ENCODE measurements around the gene HECW1.
"Not testable (repeated sequence)": the region's sequence is repeated elsewhere in the genome, so short reads cannot be mapped to it uniquely, and the experiment has no call there.

The HECW1 gene

DNA sequence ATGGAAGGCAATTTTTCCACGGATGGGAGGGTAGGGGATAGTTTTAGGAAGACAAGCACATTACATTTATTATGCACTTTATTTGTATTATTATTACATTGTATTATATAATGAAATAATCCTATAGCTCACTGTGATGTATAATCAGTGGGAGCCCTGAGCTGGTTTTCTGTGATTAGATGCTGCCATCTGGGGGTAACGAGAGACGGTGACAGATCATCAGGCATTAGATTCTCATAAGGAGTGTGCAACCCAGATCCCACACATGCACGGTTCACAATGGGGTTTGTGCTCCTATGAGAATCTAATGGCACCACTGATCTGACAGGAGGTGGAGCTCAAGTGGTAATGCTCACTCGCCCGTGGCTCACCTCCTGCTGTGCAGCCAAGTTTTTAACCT is 366.6 kb downstream of the HECW1 start:
- no peak for DNase-seq

DNA sequence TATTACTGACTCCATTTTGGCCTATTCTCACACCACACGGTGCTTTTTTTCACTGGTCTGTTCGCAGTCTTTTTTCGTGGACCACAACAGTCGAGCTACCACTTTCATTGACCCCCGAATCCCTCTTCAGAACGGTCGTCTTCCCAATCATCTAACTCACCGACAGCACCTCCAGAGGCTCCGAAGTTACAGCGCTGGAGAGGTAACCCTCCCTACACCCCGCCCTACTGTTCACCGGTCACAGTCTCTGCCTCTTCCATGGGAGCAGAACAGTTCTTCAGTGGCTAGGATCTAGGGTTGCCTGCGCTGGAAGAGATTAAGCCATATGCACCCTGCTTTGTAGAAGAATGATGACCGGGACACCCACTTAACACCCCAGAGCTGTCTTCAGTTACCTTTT is 367.1 kb downstream of the HECW1 start:
- DNase-seq = no peak

DNA sequence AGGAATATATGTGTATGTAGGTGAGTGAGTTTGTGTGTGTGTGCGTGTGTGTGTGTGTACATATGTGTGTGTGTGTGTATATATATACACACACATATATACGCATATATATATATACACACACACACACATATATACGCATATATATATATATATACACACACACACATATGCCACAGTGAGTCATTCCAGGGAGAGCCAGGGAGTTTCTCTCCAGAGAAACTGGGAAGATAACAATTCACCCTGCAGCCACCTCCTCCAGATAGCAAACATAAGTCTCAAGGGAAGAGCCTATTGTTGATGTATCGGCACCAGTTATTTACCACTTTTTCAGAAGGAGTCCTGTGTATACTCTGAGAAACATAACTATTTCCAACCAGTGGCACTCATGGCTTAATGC is 368.1 kb downstream of the HECW1 start:
- DNase-seq = no peak

DNA sequence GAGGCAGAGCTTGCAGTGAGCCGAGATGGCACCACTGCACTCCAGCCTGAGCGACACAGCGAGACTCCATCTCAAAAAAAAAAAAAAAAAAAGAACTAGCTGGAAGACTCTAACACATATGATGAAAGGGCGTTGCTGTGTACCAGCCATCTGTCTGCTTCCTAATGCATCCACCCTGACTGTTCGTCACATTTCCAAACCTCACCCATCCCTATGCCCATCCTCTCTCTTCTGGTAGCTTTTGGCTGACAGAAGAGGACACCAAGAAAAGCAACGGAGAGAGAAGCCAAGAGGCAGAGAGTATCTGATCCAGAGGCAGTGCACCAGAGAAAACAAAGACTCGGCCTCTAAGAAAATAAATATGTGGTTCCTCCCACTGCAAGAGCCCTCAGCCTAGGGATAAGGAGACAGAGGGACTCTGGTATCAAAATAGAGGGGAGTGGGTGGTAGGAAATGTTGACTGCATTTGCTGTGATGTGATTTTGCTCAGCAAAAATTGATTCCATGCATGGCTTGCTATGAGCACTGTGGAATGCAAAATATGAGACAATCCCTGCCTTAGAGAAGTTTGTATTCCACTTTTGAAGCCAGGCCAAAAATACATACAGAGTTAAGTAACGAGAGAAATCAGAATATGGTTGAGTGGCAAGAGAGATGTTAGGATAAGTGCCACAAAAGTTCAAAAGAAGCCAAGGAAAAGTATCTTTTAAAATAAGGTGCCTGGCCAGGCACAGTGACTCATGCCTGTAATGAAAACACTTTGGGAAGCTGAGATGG is 369.6 kb downstream of the HECW1 start:
- DNase-seq = no peak

DNA sequence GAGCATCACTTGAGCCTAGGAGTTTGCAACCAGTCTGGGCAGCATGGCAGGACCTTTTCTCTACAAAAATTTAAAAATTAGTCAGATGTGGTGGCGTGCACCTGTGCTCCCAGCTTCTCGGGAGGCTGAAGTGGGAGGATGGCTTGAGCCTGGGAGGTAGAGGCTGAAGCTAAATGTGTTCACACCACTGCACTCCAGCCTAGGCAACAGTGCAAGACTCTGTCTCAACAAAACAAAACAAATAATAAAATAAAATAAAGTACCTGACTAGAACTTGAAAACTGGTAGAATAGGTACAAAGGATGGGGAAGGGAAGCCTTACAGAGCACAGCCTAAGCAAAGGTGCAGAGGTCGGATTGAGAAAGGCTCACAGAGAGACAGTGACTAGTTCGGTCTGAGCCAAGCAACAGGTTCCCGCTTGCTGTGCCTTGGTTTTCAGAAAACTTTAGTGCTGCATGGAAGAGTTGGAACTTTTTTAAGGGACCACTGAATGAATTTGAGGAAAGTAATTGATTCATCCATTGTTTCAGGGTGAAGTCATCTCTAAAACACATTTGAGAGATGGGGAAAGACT is 370.3 kb downstream of the HECW1 start:
- no peak for DNase-seq

DNA sequence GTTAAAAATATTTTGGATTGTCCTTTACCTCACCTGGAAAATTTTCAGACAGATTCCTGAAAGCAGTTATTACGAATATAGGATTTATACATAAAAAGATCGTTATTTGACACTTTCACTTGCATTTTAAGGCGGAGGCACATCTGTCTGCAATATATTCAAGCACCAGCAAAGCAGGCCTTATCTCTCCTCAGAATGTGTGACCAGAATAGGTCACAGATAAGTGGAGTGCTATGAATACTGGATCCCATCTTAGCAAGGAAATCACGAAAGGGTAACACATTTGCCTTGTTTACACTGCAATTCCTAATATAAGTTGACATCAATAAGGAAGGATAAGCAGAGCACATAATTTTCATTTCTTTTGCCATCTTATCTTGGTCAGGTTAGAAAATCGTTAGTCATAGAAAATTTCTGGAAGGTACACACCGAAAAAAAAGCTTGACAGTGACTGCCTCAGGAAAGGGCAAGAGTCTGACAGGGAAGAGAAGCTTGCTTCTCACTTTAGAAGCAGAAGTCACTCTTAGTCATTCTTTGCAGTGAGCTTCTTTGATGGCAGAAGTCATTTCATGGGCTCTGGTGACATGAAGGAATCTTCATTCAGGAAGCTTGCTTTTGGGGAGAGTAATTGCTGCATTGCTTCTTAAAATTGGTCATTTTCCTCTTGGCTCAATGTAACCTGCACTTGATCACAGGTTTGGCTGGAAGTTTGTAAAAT is 372.4 kb downstream of the HECW1 start:
- DNase-seq = no peak

DNA sequence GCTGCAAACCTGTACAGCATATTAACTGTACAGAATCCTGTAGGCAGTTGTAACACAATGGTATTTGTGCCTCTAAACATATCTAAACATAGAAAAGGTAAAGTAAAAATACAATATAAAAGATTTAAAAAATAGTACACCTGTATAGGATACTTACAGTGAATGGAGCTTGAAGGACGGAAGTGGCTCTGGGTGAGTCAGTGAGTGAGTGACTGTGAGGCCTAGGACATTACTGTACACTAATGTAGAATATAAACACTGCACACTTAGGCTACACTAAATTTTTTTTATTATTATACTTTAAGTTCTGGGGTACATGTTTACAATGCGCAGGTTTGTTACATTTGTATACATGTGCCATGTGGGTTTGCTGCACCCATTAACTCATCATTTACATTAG is 373.1 kb downstream of the HECW1 start:
- no peak for DNase-seq

DNA sequence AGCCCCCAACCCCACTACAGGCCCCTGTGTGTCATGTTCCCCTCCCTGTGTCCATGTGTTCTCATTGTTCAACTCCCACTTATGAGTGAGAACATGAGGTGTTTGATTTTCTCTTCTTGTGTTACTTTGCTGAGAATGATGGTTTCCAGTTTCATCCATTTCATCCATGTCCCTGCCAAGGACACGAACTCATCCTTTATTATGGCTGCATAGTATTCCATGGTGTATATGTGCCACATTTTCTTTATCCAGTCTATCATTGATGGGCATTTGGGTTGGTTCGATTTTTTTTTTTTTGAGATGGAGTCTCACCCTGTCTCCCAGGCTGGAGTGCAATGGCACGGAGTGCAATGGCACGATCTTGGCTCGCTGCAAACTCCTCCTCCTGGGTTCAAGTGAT is 373.6 kb downstream of the HECW1 start:
- not testable (repeated sequence) for DNase-seq

DNA sequence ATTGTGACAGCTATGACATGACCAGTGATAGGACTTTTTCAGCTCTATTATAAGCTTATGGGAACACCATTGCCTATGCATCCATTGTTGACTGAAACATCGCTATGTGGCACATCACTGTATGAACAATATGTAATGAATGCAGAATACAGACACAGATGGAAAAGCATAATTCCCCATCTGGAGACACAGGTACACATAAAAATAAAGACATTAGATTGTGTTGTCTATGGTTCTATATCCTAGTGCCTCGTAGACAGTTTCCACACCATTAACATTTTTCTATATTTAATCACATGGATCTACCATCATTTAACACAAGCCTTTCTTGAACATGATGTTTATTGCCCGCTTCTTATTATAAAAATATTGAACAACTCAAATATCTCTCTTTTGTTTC is 374.2 kb downstream of the HECW1 start:
- DNase-seq = no peak

DNA sequence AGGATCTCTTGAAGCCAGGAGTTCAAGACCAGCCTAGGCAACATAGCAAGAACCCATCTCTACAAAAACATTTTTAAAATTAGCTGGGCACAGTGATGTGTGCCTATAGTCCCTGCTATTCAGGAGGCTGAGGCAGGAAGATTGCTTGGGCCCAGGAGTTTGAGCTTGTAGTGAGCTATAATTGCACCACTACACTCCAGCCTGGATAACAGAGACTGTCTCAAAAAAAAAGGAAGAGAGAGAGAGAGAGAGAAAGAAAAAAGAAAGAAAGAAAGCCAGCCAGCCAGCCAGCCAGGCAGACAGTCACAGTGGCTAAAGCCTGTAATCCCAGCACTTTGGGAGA is 375.3 kb downstream of the HECW1 start:
- no peak for DNase-seq

DNA sequence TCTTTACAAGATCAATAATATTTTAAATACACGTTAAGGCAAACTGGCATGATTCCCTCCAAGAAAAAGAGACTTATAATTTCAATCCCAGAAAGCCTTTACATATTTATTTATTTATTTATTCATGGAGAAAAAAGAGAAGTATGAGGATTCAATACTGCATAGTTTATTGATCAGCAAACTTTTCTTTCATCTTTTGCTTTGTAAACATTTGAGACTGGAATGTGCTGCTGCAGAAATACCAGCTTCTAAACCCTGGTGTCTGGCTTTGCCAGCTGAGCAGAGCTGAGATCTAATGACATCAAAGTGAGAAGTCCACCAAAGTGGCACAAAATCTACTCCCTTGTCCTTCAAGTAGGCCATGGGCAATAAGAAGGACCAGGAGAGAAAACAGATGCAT is 376.8 kb downstream of the HECW1 start:
- no peak for DNase-seq

DNA sequence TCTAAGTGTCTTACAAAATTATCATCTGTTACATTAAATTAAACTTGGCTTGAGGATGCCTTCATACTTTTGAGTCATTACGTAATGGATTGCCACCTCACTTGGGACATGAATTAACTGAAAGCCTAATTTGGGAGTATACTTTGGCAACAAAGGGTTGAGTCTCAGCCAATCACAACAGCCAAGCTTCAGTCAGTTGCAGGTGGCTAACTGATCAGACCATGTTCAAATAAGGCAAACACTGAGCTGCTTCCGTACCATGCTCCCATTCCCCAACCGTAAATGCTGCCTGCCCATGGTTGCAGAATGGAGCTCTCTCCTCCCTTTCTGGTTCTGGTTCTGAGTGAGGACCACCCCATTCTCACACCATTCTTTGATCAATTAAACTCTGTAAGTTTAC is 377.6 kb downstream of the HECW1 start:
- no peak for DNase-seq

DNA sequence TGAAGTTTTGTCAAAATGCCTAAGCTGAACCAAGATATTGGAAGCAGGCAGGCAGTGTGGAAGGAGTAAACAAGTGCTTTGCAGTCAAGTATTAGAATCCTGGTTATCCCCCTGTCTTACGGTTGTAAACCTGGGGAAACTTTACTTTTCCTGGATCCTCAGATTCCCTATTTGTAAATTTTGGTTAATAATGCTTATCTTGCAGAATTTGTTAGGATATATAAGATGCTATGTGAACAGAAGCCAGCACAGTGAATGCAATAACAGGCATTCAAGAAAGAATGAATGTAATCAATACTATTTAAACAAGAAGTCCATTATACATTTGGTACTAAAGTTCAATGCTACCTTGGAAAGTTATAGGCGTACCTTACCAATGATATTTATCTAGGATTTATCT is 378.7 kb downstream of the HECW1 start:
- no peak for DNase-seq

DNA sequence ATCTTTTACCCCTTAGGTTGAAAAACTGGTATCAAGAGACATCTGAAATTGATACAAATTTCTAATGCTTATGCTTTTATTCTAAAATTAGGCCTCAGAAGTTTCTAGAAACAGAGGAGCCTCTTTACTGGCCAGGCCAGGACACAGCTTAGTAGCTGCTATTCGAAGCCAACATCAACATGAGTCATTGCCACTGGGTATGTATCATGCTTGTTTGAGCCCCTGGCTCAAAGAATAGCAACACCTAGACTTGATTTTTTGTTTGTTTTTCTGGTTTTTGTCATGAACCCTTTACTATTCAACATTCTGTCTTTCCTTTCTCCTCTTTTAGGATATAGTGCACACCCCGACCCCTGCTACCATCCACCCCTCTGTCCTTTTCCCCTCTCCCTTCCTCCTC is 379.5 kb downstream of the HECW1 start:
- no peak for DNase-seq

DNA sequence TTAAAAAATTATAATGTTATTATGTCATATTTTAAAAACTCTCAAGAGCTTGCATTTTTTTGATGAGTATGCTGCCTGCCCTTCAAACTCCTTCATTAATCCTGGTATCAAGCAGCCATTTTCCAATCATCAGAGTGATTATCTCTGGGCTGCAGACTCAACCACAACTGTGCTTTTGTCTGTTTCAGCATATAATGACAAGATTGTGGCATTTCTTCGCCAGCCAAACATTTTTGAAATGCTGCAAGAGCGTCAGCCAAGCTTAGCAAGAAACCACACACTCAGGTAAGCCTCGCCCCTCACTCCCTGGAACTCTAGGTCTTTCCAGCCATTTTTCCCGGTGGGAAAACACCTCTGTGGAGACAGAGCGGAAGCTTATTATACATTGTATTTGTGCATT is 380.4 kb downstream of the HECW1 start:
- no peak for DNase-seq

DNA sequence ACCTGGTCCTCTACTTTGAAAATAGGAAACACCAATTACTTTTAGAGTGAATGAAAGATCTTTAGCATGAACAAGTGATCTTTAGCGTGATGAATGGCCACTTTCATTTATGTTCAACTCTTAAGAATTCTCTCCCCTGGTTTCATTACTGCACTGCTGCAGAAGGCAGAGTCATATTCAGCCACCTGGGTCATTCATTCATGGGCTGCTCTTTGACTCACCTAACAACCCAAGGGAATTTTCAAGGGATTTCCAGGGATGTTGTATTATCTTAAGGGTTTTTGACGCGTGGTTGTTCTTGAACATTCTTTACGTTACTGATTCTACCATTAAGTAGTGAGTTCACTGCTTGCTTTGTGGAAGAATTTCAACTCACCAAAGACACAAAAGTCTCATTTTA is 383.1 kb downstream of the HECW1 start:
- DNase-seq = no peak

DNA sequence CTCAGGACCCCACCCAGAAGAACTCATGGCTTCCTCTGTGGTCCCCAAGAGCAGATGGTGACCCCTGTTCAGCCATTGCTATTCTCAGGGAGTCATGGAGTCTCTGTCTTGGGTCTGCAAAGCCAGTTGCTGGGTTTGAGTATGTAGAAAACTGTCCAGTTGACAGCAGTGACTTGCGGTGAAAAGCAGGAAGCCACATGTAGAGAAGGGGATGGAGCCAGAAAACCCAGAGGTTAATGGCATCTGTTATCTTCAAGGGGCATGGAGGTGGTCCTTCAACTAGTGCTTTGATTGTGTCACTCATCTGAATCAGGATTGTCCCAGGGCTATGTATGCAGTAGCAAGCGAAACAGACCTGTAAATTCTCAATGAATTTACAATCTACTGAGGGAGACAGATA is 384.1 kb downstream of the HECW1 start:
- no peak for DNase-seq

DNA sequence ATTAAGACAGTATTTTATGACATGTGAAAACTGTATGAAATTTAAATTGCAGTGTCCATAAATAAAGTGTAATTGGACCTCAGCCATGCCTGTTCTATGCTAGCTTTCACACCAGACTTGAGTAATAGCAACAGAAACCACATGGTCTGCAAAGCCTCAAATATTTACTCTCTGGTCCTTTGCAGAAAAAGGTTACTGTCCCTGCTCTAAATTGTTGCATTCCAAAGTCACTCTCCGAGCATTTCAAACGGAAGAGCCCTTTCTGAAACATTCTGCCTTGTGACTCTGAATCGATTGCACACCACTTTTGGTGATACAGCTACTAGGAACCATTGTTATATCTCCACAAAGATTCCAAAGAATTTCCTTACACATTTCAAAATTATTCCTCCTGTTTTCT is 389.4 kb downstream of the HECW1 start:
- DNase-seq = no peak

DNA sequence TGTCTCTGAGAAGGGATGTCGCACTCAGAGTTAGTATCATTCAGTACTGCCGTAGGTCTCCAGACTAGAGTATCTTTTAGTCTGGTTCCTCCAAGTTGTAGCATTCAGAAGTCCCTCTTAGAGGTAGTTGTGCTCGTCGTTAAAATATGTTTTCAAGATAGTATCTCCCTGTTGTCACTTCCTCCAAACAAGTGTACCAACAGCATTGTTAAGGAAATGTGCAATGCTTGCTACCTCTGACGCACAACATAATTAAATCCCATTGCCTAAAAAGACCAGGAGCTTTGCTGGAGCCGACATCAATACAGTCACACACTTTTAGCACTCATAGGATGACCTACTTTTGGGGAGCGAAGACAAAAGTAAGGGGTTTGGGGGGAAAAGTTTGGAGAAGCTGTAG is 390.5 kb downstream of the HECW1 start:
- DNase-seq = no peak

DNA sequence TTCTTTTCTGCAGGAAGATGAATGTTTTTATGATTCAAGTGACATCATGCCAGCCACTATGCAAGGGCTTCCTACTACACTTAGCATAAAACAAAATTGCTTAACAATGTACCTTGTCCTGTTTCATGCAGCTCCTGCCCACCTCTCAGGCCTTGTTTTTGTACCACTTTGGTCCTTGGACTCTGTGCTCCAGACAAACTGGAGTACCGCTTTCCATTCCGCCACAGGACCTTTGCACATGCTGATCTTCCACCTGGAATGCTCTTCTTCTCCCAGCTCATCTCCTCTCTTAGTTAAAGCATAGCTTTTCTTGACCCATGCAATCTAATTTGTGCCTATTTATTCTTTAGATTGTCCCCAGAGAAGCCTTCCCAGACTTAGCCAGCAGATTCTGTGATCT is 393.0 kb downstream of the HECW1 start:
- no peak for DNase-seq

DNA sequence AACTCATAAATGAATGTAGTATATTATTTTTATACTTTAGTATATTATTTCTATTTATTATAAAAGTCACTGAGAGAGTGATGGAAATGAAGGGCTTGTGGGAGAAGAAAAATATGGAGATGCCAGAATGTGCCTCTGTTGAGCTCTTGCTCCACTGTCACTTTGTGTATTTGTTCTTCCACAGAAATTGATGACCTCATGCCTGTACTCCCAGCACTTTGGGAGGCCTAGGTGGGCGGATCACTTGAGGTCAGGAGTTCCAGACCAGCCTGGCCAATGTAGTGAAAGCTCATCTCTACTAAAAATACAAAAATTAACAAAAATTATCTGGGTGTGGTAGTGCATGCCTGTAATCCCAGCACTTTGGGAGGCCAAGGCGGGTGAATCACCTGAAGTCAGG is 394.0 kb downstream of the HECW1 start:
- no peak for DNase-seq

DNA sequence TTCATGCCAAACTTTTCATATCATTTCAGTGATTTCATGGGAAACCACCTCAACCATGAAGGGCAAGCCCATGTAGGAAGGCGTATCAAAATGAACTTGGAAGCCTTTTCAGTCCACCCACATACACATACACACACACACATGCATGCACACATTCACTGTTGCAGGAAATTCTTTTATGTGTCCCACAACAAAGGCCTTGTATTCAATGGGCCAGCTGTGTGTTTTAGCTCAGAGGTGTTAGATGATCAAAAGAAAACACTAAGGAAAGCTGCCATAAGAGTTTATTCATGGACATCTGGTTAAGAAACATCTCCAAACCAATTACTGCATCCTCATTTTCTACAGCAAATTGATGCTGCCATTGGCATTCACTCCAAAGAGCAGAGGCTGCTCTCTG is 396.0 kb downstream of the HECW1 start:
- DNase-seq = no peak

DNA sequence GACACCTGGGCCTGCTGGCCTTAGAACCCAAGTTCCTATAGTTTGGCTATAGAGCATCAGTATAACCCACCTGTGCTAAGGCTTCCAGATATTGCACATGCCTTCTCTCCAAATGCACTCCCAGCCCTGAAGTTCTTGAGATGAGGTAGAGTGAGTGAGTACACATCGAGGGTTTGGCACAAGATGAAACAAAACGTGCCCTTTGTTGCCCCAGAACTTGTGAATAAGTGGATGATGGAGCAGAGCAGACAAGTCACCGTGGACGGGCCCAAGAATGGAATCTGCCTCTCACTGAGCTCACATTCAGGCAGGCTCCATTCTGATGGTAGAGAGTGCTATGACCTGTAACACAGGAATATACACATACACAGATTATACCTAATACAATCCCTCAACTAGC is 397.5 kb downstream of the HECW1 start:
- DNase-seq = no peak

DNA sequence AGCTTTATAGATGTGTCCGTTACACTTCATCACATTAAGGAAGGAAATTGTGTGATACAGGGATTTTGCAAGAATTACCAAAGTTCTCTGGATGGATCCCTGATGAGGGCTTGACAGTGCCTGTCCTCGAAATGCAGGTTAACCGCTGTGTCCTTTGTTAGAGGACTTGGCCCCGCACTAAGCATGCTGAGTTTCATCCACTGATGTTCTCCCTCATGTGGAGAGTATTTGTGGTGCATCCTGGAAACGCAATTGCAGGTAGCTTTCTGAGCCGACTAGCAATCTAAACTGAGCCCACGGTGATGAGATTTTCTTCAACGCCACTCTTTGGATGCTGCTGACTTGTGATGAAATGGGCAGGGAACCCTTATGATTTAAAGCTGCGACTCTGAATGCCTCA is 398.6 kb downstream of the HECW1 start:
- DNase-seq = no peak
